CD4-positive, alpha-beta T cell (primary cell): ENCODE measurements around the gene ZRSR2. TPM values are rescaled to one million over a fixed set of nuclear protein-coding genes. Genes with fewer than 3 reads are reported as not detected.

Experiments used
- ATAC-seq: fragments of 200-7000 bp; cut with Tn5 transposase; one replicate; pipeline ENCODE4 v1.10.0; 2022; ENCODE audit warnings: mild to moderate bottlenecking; ENCODE audit not compliant: poor library complexity
- CTCF ChIA-PET: fragments of 350-600 bp; sonication (Branson Sonifier 250); formaldehyde crosslinking; loops from one replicate; lab custom pipeline; 2021; ENCODE audit warnings: antibody characterized with exemption, inconsistent platforms; lab: Charles Lee
- POLR2A ChIA-PET: fragments of 350-600 bp; sonication (Branson Sonifier 250); formaldehyde crosslinking; loops from one replicate; lab custom pipeline; 2021; ENCODE audit warnings: antibody characterized with exemption, inconsistent platforms; lab: Charles Lee
- DNase-seq, 14 experiments: peaks; one replicate each; pipeline ENCODE4 v3.0.0-alpha.2; 2013 to 2020; ENCODE audit warnings: mixed read lengths in 2 of 14
- H3K27ac ChIP-seq, 2 donors: one replicate each; pipeline versions ENCODE4 v1.5.1 to v1.7.0; 2013; ENCODE audit warnings: low read length in 2 of 2, low read depth in 1 of 2, mild to moderate bottlenecking in 1 of 2
- H3K27me3 ChIP-seq, 2 experiments: 1 replicate in 1 of 2; 2 replicates in 1 of 2; pipeline versions ENCODE4 v1.6.1 to v1.7.0; 2013; ENCODE audit warnings: low read length in 2 of 2, control low read depth in 1 of 2, mild to moderate bottlenecking in 1 of 2, moderate library complexity in 1 of 2; ENCODE audit not compliant: insufficient read depth in 2 of 2, control insufficient read depth in 1 of 2
- H3K36me3 ChIP-seq: one replicate; pipeline ENCODE4 v1.6.1; 2013; ENCODE audit warnings: low read length, control low read depth; ENCODE audit not compliant: insufficient read depth
- H3K4me1 ChIP-seq: one replicate; pipeline ENCODE4 v1.6.1; 2013; ENCODE audit warnings: low read length, control low read depth; ENCODE audit not compliant: insufficient read depth
- H3K4me3 ChIP-seq: one replicate; pipeline ENCODE4 v1.5.1; 2013; ENCODE audit warnings: mild to moderate bottlenecking, low read length, moderate library complexity
- H3K9me3 ChIP-seq, 2 experiments: 1 replicate in 1 of 2; 2 replicates in 1 of 2; pipeline versions ENCODE4 v1.6.1 to v1.7.0; 2013; ENCODE audit warnings: low read length in 2 of 2, mild to moderate bottlenecking in 2 of 2, control low read depth in 1 of 2, moderate library complexity in 1 of 2; ENCODE audit not compliant: control insufficient read depth in 1 of 2, insufficient read depth in 1 of 2
- H3K27ac Mint-ChIP-seq: one replicate; pipeline ENCODE4 v1.8.0; 2020; ENCODE audit warnings: mixed read lengths
- H3K27me3 Mint-ChIP-seq: one replicate; pipeline ENCODE4 v1.8.0; 2021; ENCODE audit warnings: mixed read lengths
- H3K36me3 Mint-ChIP-seq: one replicate; pipeline ENCODE4 v1.8.0; 2021; ENCODE audit warnings: low read depth, mixed read lengths
- H3K4me1 Mint-ChIP-seq: one replicate; pipeline ENCODE4 v1.8.0; 2021; ENCODE audit warnings: low read depth, mixed read lengths
- H3K4me3 Mint-ChIP-seq: one replicate; pipeline ENCODE4 v1.8.0; 2020; ENCODE audit warnings: mild to moderate bottlenecking, mixed read lengths
- H3K9me3 Mint-ChIP-seq: one replicate; pipeline ENCODE4 v1.8.0; 2020; ENCODE audit warnings: mixed read lengths
- CTCF ChIP-seq: fragments of 200-600 bp; IDR thresholded peaks from one replicate; pipeline ENCODE4 v1.8.0; 2022; ENCODE audit warnings: antibody characterized with exemption, mild to moderate bottlenecking
- intact Hi-C, 2 experiments: fragments of 100-400 bp; cut with DNase I in 1 of 2; cut with micrococcal nuclease in 1 of 2; formaldehyde crosslinking; loops; one replicate each; pipeline versions ENCODE4 v1.15.1 to v1.9.0; 2023 to 2025; cut with DNase I, micrococcal nuclease
- total RNA-seq, 174 experiments: library from RNA in 2 of 174; stranded (reverse) in 2 of 174; gene quantifications; one replicate each; pipeline ENCODE4 v1.2.3 and lab custom pipeline; 2021 to 2026

Gene ZRSR2
- total RNA-seq, 2 experiments from 2014 or later = 18.4 to 21.1 TPM

GRCh38 chrX:15864629-15865028 is 74.3 kb downstream of the ZRSR2 start:
- no peak overlapping the region for H3K27ac ChIP-seq
- intact Hi-C loops = no loop called here
- H3K9me3 ChIP-seq = no peaks in the 10 kb centered on the region
- no peaks in the 10 kb centered on the region for H3K36me3 Mint-ChIP-seq
- no peaks in the 10 kb centered on the region for H3K36me3 ChIP-seq
- no peak overlapping the region for H3K4me3 ChIP-seq
- no peak for ATAC-seq
- DNase-seq = no peak
- H3K9me3 Mint-ChIP-seq = no peaks in the 10 kb centered on the region
- no peaks in the 10 kb centered on the region for H3K27me3 ChIP-seq
- no peak for TF ChIP-seq CTCF
- H3K4me1 Mint-ChIP-seq = no peaks in the 10 kb centered on the region
- ChIA-PET CTCF (no interaction called here), POLR2A (no interaction called here)
- no peaks in the 10 kb centered on the region for H3K27me3 Mint-ChIP-seq
- H3K4me1 ChIP-seq = no peaks in the 10 kb centered on the region
- no peak overlapping the region for H3K27ac Mint-ChIP-seq
- H3K4me3 Mint-ChIP-seq = no peak overlapping the region

GRCh38 chrX:15866147-15866546 is 75.9 kb downstream of the ZRSR2 start:
- intact Hi-C loops = no loop called here
- POLR2A ChIA-PET = no interaction called here
- H3K4me3 ChIP-seq = no peak overlapping the region
- no peak overlapping the region for H3K27ac ChIP-seq
- no peaks in the 10 kb centered on the region for H3K9me3 ChIP-seq
- CTCF ChIA-PET = no interaction called here
- Mint-ChIP-seq H3K36me3 (no peaks in the 10 kb centered on the region), H3K27ac (no peak overlapping the region), H3K4me1 (no peaks in the 10 kb centered on the region), H3K27me3 (no peaks in the 10 kb centered on the region), H3K4me3 (no peak overlapping the region), H3K9me3 (no peaks in the 10 kb centered on the region)
- no peaks in the 10 kb centered on the region for H3K4me1 ChIP-seq
- no peaks in the 10 kb centered on the region for H3K36me3 ChIP-seq
- H3K27me3 ChIP-seq = no peaks in the 10 kb centered on the region
- ATAC-seq (no peak), DNase-seq (peak in 1 of 14 experiments; percentile 10)
- TF ChIP-seq CTCF = no peak

- CTCF ChIA-PET = no interaction called here
- ATAC-seq = no peak
- POLR2A ChIA-PET = interaction anchor here (1.0 kb wide), 1 partner anchor 15 kb away, joined by 3 read pairs; no protein-coding TSS in a partner anchor
- no peak overlapping the region for H3K4me3 Mint-ChIP-seq
- H3K9me3 ChIP-seq = no peaks in the 10 kb centered on the region
- H3K27me3 Mint-ChIP-seq = no peaks in the 10 kb centered on the region
- no peak overlapping the region for H3K27ac Mint-ChIP-seq
- H3K4me3 ChIP-seq = no peak overlapping the region
- no peaks in the 10 kb centered on the region for H3K4me1 Mint-ChIP-seq
- no peaks in the 10 kb centered on the region for H3K4me1 ChIP-seq
- DNase-seq = no peak
- no peak for TF ChIP-seq CTCF
- no peak overlapping the region for H3K27ac ChIP-seq
- no peaks in the 10 kb centered on the region for H3K9me3 Mint-ChIP-seq
- no peaks in the 10 kb centered on the region for H3K36me3 Mint-ChIP-seq
- intact Hi-C loops = no loop called here
- no peaks in the 10 kb centered on the region for H3K36me3 ChIP-seq
- no peaks in the 10 kb centered on the region for H3K27me3 ChIP-seq
These were observed 79.4 kb downstream of the ZRSR2 start for GRCh38 chrX:15869695-15870094.
